Gastrocnemius medialis (tissue), 4 donors: ENCODE data around the gene IFFO2.

Experiments
- POLR2A ChIP-seq, 2 donors: fragments of 450-650 bp; IDR thresholded peaks; one replicate each; pipeline ENCODE4 v1.6.1; 2017; ENCODE audit warnings: antibody characterized with exemption in 2 of 2, mild to moderate bottlenecking in 2 of 2, moderate library complexity in 2 of 2
- TF ChIP-seq, protein P1 (sequence below), 5 experiments: fragments of 450-650 bp in 3 of 5; fragments of 200-600 bp in 2 of 5; sonication (generic) in 2 of 5; IDR thresholded peaks in 4 of 5; conservative IDR thresholded peaks in 1 of 5; 1 replicate in 4 of 5; 2 replicates in 1 of 5; pipeline ENCODE4 v1.5.1; 2016 to 2019; ENCODE audit warnings: antibody characterized with exemption in 5 of 5, mild to moderate bottlenecking in 3 of 5, moderate library complexity in 3 of 5

DNA sequence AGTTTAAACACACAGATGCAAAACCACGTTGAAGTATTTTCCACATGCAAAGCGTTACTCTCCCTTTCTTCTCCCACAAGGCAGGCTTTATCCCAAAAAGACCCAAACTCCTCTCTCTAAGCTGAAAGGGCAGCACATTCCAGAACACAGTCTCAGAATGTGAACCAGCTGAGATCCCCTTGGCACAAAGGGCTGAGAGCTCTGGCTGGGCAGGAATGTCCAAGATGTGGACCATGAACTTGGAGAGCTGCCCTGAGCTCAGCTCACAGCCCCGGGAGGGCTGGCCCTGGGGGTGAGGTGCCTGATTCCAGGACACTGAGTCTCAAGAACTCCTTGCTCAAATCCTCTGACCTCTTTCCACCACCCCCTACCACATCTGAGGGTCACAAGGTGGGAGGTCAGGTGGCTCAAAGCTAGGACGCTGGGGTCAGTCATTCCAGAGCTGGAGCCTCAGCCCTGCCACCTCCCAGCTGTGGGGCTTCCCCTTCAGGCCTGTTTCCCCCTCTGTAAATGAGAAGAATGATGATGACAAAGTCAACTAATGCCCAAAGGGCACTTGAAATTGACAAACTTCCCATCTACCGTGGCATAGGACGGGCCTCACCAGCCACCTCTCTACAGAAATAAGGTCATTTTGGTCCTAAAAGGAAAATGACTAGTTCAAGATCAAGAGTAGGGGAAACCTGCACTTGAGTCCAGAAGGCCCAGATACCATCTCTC is 65.6 kb downstream of the IFFO2 start:
- no peak for TF ChIP-seq POLR2A (IDR thresholded peaks at IDR 0.05)
- TF ChIP-seq, protein P1, sequence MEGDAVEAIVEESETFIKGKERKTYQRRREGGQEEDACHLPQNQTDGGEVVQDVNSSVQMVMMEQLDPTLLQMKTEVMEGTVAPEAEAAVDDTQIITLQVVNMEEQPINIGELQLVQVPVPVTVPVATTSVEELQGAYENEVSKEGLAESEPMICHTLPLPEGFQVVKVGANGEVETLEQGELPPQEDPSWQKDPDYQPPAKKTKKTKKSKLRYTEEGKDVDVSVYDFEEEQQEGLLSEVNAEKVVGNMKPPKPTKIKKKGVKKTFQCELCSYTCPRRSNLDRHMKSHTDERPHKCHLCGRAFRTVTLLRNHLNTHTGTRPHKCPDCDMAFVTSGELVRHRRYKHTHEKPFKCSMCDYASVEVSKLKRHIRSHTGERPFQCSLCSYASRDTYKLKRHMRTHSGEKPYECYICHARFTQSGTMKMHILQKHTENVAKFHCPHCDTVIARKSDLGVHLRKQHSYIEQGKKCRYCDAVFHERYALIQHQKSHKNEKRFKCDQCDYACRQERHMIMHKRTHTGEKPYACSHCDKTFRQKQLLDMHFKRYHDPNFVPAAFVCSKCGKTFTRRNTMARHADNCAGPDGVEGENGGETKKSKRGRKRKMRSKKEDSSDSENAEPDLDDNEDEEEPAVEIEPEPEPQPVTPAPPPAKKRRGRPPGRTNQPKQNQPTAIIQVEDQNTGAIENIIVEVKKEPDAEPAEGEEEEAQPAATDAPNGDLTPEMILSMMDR (IDR thresholded peaks at IDR 0.05 in 4 of 5, conservative IDR thresholded peaks at IDR 0.05 in 1 of 5) = no peak
